GM13976 (cell line): Measurements from ENCODE around the gene NUP50.

Experiments
- DNase-seq: peaks from one replicate; pipeline ENCODE4 v3.0.0; 2012; ENCODE audit warnings: low spot score
- CTCF ChIP-seq: IDR thresholded peaks from 2 replicates; pipeline ENCODE4 v1.5.1; 2012; ENCODE audit warnings: borderline replicate concordance, mild to moderate bottlenecking; ENCODE audit not compliant: insufficient read depth; ENCODE audit errors: extremely low read depth, missing control alignments, control extremely low read depth
- in situ Hi-C: fragments of 300-500 bp; cut with MboI; formaldehyde crosslinking; loops from one replicate; pipeline ENCODE4 v1.12.0; 2022; ENCODE audit warnings: low sequenced_read_pairs, mixed read lengths, inconsistent platforms; ENCODE audit not compliant: unreplicated experiment

NUP50 gene

GRCh38 chr22:45210991-45211390, 47.3 kb downstream of the NUP50 start:
- no peak for DNase-seq
- no peak for TF ChIP-seq CTCF
- in situ Hi-C loops, result no loop called here

GRCh38 chr22:45211435-45211834, 47.7 kb downstream of the NUP50 start:
- DNase-seq, result no peak
- in situ Hi-C loops, result no loop called here
- no peak for TF ChIP-seq CTCF

DNA sequence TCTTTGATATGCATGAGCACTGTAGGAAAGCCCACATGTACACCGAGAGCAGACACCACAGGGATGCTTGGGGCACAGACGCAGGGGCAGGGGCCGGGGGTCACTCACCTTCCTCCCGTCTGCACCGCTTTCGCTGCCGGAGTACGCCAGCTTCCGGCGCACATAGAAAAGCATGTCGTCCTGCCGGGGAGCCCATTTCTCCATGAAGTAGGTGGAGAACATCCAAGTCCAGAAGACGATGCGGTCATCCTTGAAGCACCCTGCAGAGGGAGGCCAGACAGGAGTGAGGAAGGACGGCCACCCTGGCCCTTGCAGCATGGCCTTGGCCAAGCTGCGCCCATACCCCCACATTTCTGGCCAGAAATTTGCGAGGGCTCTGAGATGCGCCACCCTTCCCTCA, 48.1 kb downstream of the NUP50 start:
- TF ChIP-seq CTCF, result no peak
- in situ Hi-C loops, result no loop called here
- DNase-seq, result no peak

DNA sequence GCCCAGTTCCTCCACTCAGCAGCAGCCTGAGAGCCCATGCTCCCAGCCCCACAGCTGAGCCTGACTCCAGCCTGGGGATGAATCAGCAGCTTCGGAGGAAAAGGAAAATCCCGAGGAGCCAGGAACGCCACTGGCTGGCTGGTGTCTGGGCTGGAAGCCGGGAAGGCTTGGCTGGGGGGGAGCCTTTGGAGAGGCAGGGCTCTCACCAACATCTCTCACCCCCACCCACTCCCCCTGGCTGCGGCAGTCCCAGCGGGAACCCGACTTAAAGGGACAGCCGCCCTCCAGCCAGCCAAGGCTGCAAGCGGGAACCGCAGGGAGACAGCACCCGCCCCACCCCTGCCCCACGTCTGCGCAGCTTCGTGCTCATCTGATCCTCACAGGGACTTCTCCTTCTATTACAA, 48.6 kb downstream of the NUP50 start:
- no peak for DNase-seq
- in situ Hi-C loops, result no loop called here
- TF ChIP-seq CTCF, result no peak

DNA sequence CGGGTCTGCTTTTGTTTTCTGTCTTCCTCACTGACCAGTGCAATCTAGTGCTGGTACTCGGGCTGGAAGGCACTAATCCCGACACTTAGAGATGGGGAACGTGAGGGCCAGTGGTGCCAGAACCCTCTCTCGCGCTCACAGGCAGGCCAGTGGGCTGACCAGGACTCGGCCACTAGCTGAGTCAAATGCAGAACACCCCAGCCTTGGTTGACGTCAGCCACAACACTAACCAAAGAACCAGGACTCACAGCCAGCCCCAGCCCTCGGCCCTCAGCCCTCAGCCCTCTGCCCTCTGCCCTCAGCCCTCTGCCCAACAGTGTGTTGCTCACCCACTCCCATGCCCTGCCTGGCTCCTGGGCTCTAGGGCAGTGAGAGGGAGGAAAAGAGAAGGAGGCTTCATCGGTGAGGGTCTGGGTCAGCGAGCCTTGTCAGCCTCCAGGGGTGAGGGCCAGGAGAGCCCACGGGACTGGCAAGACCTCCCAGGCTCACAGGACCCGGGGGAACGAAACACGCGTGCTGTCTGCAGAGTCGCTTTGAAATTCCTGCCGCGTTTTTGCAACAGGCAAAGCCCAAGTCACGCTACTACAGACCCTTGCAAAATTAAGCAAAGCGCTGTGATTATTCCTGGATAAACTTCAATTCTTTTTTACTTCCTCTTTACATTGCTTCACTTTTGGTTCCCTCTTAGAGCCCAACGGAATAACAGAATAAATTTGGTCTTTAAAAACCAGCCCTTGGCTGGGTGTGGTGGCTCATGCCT, 49.4 kb downstream of the NUP50 start:
- in situ Hi-C loops, result no loop called here
- no peak for TF ChIP-seq CTCF
- no peak for DNase-seq

- in situ Hi-C loops, result no loop called here
- no peak for DNase-seq
- TF ChIP-seq CTCF, result no peak
Measured at GRCh38 chr22:45216133-45217003, 52.6 kb downstream of the NUP50 start.
